H54 (cell line): ENCODE measurements around the gene JAZF1.

Experiments
- DNase-seq: peaks from one replicate; pipeline ENCODE4 v3.0.0; 2011; ENCODE audit warnings: low spot score, mixed read lengths; ENCODE audit not compliant: insufficient read length
- FAIRE-seq: peaks from 3 replicates; lab custom pipeline; 2011; peaks lifted over from hg19 to GRCh38; lab: Jason Lieb, UNC
- POLR2A ChIP-seq: IDR thresholded peaks from 2 replicates; pipeline ENCODE4 v1.6.1; 2011; ENCODE audit warnings: low read depth, mild to moderate bottlenecking, low read length

JAZF1 gene

DNA sequence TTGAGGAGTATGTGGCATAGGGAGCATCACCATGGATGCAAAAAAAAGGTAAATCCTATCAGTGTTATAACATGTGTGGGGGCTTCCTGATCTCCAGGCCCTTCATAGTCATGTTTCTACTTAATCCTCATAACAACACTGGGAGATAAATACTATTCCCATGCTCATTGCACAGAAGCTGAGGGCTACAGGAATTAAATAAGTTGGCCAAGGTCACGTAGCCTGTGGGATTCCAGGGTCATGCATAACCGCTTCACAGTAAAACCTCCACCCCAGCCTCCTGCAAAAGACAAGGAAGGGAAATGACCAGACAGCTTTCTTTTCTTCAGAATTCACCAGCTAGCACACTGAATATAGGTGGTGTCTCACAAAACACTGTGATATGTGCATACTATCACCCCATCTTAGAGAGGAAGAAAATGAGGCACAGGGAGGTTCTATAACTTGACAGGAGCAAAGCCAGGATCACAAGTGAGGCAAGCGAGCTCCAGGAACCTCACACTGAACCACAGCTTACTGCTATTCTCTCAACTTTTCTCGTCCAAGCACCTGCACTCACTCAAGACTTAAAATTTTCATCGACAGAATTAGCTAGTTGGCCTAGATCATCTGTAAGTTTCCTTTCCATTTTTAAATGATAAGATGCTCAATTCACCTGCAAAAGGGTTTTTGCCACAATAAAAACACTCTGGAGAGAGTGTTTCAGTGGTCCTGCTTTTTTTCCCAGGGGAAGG is 13.4 kb downstream of the JAZF1 start:
- DNase-seq (no peak), FAIRE-seq (no peak)
- no peak for TF ChIP-seq POLR2A

GRCh38 chr7:28165961-28166955 is 14.3 kb downstream of the JAZF1 start:
- DNase-seq (no peak), FAIRE-seq (no peak)
- TF ChIP-seq POLR2A, result no peak

- no peak for TF ChIP-seq POLR2A
- DNase-seq (no peak), FAIRE-seq (no peak)
Measured at GRCh38 chr7:28165261-28165660, 15.3 kb downstream of the JAZF1 start.

- FAIRE-seq (no peak), DNase-seq (no peak)
- TF ChIP-seq POLR2A, result no peak
Measured at GRCh38 chr7:28163949-28164348, 16.6 kb downstream of the JAZF1 start.

DNA sequence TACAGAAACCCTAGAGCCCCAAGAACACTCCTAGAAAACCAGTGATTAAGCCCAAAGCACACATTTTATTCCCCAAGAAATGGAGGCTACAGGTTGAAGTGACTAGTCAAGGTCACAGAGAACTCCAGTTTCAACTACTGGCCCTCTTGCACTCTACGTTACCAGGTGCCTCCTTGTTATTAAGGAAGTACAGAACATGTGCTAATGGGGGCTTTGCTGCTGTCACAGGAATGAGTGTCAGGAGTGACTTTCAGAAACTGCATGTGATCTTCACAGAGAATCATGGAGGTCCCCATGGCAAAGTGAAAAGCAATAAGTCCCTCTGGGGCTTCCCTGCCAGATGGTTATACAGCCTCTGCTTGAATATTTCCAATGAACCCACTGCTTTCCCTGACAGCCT is 19.3 kb downstream of the JAZF1 start:
- DNase-seq (no peak), FAIRE-seq (no peak)
- no peak for TF ChIP-seq POLR2A

DNA sequence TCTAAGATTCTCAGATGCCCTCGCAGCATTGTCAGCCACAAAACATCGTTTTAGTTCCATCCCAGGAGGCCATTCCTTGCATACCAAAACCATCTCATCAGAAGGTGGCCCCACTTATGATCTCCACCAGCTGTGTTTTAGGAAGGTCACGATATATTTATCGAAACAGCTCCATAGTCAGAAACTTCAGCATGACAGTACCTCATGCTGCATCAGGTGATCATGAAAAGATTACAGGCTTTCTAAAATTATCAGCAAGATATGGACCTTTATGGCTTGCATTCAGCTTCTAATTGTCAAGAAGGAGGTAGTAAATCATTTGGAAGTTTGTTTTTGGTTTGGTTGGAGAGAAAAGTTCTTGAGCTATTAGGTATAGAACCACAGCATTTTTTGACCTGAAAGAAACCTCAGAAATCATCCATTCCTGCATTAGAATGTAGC is 20.0 kb downstream of the JAZF1 start:
- TF ChIP-seq POLR2A, result no peak
- FAIRE-seq (no peak), DNase-seq (no peak)

GRCh38 chr7:28157831-28158416 is 22.7 kb downstream of the JAZF1 start:
- FAIRE-seq (no peak), DNase-seq (no peak)
- no peak for TF ChIP-seq POLR2A

DNA sequence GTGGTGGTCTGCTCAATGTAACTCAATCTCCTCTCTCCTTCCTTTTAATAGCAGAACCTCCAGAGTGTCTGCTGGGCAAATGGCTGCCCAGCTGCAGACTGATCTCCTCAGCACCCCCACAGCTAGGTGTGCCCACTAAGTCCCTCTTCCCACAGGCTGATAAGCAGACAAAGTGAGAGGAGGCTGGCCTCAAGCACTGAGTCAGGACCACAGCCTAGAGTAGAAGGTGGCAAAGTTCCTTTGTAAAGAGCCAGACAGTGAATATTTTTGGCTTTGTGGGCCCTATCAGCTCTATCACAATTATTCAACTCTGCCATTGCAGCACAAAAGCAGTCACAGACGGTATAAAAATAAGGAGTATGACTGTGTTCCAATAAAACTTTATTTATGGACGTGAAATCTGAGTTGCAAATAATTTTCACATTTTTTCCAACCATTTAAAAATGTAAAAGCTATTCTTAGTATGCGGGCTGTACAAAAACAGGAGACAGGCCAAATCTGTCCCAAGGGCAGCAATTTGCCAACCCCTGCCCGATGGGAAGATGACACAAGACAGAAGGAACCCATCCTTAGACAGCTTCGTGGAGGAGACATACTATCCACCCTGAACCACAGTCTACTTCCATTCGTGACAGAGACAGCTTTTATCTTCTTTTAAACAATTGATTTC is 23.4 kb downstream of the JAZF1 start:
- DNase-seq (no peak), FAIRE-seq (no peak)
- TF ChIP-seq POLR2A, result no peak

DNA sequence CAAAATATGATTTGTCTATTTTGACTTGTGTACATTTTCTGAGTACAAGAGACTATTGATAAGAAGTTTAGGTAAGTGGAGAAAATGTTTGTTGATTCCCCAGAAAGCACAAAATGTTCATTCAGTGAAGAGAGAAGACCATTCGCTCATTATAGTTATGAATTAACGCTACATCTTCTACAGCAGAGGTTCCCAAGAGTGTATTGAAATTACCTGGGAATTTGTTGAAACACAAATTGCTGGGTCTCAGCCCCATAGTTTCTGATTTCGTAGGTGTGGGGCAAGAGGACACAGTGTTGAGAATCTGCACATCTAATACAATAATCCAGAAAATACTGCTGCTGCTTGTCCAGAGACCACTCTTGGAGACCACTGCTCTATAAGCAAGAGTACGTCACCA is 24.2 kb downstream of the JAZF1 start:
- FAIRE-seq (no peak), DNase-seq (no peak)
- TF ChIP-seq POLR2A, result no peak

- no peak for TF ChIP-seq POLR2A
- DNase-seq, result no peak
- FAIRE-seq, result no peak
Measured at GRCh38 chr7:28155964-28156363, 24.6 kb downstream of the JAZF1 start.

GRCh38 chr7:28155019-28155660 is 25.5 kb downstream of the JAZF1 start:
- TF ChIP-seq POLR2A, result no peak
- DNase-seq (no peak), FAIRE-seq (no peak)

- DNase-seq (no peak), FAIRE-seq (no peak)
Measured at GRCh38 chr7:28152594-28152993, 28.0 kb downstream of the JAZF1 start.

DNA sequence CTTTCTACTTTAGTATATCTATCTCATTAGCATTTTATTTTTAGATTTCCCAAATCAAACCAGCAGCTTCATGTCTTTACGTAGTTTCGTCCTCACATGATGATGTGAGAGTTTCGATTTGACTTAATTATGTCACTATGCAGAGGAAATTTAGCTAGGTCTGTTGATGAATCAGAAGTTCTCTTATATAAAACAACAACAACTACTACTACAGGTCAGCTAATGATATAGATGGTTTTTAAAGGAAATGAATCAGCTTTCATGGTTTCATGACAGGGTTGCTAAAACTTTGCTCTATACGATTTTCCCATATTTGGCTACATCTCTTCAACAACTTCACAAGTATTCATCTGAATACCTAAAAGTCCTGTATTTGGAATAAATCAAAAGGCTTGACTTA is 28.6 kb downstream of the JAZF1 start:
- FAIRE-seq, result peak; percentile 64
- no peak for DNase-seq
- no peak for TF ChIP-seq POLR2A

More at GRCh38 chr7:28152594-28152993, 28.0 kb downstream of the JAZF1 start:
- no peak for TF ChIP-seq POLR2A
